NCI-H82 (cell line): ENCODE measurements around the gene ALG2.
A peak's percentile ranks its signal among the peaks of the same experiment; 100 is the strongest.

Source experiments
- DNase-seq: peaks from one replicate; lab custom pipeline; 2025; lab: John Stamatoyannopoulos, UW

The ALG2 gene

DNA sequence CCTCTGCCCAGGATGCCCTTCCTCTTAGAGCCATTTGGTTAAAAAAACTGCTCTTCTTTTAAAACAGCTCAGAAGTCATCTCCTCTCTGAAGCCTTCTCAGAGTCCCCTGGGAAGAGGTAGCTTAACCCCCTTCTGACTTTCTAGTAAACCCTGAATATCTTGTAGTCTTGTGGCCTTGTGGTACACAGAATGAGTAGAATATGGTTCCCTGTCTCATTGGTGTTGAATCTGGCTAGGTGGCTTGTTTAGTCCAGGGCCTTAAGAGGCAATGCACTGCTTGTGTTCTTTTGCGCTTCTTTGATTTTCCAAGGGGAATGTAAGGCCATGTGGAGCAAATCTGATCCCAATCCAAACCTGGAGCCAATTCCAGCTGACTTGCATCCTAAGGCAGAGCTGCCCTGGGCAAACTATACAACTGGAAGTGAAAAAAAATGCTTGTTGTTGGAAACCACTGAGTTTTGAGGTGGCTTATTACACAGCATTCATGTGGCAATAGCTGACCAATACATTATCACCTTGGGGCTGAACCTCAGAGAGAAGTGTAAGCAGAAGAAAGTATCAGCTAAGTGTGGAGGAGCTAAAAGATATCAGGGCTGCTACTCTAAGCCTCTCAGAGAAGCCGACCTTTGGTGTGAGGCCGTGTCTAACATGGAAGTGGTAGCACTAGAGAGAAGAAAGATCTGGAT lies 31.0 kb downstream of the ALG2 start:
- DNase-seq: no peak

DNA sequence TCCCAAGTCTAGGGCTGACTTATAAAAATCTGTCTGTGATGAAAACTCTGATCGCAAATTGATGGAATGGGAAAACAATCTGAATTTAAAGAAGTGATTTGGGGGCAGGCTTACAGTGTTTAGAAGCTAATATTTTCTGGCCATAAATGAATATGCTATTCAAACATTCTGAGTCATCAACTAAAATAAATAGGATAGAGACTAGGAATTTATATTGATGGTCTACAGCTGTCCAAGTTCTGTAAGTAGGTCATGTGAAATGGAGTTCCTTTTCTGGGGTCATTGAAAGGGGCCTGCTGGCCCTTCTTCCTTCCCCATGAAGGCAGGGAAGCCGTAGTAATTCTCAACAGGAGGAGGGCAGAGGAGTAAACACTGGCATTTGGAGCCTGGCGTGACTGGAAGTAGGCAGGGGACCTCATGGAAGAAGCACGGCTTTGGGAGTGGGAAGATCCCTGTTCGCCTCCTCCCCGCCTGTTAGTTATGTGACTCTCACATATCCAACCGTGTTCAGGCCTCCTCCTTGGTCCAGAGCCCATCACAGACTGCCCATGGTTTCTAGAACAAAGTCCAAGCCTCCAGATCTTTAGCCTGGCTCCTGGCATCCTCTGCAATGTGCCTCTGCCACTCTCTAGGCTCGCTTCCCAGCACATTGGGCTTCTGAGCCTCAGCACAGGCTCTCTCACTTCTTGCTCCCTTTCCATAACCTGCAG lies 31.7 kb downstream of the ALG2 start:
- DNase-seq: no peak

DNA sequence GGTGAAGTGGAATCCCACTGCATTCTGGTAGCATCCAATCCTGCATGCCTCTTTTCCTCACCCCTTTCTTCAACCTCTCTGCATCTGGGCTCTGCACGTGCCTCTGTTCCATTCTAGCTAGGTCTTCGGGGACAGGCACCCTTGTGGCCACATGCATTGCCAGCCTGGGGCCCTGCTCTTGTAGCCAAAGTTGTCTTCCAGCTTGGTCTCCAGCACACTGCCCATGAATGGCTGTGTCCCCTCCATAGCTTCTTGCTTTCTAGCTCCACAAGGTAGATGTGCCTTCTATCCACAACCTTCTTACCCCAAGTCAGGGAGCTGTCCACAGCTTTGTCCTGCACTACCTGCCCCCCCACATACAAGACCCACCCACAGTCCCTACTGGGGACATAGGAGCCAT lies 32.6 kb downstream of the ALG2 start:
- DNase-seq: no peak

DNA sequence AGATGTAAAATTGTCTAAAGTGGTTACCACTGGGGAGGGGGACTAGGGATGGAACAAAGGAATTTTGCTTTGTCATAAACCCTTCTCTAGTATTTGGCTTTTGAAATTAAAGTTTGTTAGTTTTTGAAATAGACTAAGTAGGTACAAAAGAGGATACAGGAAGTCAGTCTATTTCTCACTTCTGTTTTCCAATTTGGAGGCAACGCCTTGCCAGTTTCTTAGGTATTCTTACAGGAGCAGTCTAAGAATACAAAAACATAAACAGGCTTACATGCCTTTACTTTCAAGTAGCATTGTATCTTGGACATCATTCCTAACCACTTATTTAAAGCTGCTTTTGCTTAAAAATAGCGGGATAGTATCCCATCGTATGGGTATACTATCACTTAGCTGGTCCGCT lies 34.4 kb downstream of the ALG2 start:
- no peak for DNase-seq

DNA sequence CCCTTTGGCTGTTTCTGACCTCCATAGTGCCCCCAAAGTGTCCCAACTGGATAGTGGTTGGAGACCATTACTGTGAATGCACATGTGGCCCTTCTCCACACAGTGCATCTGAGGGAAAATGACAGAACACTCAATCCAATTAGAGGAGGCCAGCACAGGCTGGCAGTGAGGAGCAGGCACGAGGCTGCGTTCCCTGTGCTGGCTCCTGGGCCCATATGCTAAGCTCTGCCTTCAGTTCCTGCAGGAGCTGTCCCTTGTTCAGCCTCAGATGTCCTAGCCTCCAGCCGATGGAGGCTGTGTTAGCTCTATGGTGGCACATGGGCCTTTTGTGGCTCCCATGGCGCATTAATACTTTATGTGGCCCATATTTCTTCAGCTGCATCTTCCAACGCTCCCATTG lies 35.8 kb downstream of the ALG2 start:
- DNase-seq: peak; percentile 94

DNA sequence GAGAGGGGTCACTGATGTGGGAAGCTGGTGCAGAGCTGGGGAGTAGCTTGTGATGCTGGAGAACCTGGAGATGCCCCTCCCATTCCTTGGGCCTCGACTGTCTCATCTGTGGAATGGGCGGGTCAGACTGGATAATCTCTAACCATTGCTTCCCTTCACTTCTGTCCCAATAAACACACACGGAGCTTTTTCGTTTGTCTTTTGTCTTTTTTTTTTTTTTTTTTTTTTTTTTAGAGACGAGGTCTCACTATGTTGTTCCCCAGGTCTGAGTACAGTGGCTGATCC lies 36.5 kb downstream of the ALG2 start:
- DNase-seq: no peak

DNA sequence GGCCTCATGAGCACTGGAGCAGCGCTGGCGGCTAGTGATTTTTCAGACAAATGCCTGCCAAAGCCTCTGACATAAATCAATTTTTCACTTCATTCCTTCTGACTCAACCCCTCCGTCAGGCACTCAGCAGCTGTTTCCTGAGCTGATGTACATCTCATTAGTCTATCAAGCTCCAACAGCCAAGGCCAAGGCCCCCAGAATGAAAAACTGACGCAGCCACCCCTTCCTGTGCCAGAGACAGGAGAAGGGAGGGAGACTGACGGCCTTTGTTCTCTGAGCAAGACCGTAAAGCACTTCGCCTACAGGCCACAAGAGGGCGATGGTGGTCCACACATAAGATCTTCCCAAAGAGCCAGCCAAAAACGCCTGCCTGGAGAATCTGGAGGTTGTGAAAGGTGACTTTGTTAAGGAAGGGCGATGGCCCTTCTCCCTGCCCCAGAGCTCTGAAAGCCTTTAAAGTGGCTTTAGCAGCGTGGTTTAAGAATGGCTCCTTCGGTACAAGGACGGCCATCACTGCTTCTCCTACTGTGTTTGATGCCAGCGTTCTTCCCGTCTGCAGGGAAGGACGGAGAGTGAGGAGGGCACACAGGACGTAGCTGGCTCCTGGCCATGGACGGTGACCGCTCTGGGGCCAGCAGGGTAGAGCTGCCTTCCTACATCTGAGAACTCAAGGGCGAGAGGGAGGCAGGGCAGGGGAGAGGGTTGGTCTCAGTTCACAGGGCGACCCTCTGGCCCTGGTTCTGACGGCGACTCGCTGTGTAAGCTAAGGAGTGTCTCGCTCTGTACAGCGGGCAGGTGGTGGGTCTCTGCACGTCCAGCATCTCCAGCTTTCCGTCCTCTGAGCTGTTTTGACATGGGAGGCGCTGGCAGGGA lies 37.0 kb downstream of the ALG2 start:
- peak; percentile 97 for DNase-seq

DNA sequence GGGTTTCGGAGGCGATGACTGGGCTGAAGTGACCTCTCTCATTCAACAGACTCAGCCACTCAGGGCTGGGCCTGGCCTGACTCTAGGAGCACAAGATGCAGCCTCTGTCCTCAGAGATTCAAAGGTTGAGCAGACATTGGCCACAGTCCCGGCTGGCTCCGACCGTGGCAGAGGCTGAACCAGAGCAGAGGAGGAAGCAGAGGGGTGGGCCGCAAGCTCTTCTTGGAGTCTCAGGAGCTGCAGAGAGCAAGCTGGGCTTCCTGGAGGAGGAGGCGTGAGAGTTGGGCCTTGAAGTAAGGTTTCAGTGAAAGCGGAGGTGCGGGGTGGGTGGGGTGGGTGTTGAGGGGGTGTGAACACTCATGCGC lies 37.6 kb downstream of the ALG2 start:
- DNase-seq: no peak

DNA sequence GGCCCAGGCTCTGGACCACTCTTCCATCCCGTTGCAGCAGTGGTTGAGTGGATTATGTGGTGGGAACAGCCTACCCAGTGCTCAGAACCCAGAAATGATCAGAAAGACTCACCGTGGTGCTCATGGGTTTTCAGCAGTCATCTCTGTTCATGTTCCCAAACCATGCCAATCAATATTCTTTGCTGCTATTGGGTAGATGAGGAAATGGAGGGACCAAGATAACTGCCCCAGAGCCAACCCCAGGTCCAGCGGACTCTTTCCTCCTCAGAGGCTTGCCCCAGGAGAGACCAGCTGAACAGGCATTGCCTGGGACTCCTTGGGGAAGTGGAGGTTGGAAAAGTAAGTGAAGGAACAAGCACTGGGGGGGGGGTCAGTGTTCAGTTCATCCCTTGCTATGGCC lies 38.1 kb downstream of the ALG2 start:
- DNase-seq: peak; percentile 26

DNA sequence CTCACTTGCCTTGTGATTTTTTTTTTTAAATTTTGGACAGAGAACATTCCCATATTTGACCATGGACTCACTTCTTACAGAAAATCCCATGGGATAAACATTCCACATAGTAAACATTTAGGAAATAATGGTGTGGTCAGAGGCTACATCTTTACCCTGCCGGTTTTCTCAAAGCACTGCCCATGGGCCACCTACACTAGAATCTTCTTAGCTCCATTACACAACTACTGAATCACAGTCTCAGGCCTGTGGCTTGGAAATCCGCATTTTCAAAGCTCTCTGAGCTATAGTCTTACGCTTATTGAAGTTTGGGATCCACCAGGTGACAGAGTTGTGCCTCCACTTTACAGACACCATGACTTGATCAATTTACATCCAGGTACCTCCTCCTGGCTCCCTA lies 39.4 kb downstream of the ALG2 start:
- peak; percentile 50 for DNase-seq

DNA sequence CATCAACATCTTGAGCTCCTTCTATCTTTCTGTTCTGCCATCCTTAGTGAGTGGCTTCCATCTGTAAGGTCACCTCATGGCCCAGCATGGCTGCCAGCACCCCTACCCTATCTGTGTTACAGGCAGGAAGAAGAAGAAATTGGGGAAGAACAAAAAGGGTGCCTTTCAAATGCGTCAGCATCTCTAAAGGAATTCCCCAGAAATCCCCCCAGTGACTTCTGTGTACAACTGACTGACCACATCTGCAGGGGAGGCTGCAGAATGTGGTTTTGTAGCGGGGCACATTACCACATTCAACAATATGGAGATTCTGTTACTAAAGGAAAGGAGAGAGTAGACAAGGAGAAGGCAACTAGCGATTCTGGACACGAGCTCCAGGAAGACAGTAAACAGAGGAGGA lies 40.1 kb downstream of the ALG2 start:
- DNase-seq: no peak

DNA sequence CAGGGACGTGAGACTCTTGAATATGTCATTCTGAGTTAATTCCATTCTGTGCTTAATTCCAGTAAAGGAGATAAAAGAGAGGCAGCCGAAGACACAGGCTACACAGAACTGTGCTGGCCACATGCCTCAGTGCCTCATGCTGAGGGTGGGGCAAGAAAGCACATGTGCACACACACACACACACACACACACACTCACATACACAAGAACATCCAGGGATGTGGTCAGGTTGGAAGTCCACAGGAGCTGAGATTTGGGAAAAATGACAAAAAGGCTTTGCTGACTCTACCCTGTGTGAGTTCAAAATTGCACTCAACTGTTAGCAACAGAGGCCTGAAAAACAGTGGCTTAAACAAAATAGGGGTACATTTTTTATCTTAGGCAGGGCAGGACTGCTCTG lies 40.5 kb downstream of the ALG2 start:
- no peak for DNase-seq

DNA sequence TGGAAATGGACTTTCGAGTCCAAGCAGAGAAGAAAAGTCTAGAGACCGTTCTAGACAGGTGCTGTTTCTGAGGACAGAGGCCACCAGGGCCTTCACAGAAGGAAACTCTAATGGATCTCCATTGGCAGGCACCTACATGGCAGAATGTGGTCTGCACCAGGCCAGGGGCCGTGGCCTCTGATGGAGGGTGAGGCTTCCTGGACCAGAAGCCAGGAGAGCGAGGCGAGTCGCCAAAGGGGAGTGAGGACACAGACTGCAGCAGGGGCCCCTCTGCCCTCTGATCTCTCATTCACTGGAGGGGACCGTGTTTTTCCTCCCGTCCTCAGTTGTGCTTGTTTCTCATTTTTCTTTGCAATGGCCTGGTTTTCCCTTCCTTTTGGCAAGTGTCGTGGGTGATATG lies 41.1 kb downstream of the ALG2 start:
- no peak for DNase-seq

DNA sequence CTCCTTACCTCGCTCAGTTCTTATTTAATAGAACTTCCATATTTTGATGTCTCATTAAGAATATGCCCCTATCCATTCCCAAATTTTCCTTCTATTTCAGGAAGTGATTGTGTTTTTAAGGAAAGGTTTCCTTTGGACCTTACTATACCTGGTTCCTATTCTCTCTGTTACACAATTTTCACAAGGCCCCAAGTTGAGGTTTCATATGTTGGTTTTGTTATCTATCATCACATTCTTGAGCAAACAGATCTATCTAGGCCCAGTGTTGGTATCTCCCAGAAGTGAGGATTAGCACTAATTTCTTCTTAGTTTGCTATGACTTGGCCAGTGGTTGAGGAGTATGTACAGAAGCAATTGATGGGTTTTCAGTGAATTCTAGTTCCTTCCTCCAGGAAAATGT lies 41.5 kb downstream of the ALG2 start:
- no peak for DNase-seq

DNA sequence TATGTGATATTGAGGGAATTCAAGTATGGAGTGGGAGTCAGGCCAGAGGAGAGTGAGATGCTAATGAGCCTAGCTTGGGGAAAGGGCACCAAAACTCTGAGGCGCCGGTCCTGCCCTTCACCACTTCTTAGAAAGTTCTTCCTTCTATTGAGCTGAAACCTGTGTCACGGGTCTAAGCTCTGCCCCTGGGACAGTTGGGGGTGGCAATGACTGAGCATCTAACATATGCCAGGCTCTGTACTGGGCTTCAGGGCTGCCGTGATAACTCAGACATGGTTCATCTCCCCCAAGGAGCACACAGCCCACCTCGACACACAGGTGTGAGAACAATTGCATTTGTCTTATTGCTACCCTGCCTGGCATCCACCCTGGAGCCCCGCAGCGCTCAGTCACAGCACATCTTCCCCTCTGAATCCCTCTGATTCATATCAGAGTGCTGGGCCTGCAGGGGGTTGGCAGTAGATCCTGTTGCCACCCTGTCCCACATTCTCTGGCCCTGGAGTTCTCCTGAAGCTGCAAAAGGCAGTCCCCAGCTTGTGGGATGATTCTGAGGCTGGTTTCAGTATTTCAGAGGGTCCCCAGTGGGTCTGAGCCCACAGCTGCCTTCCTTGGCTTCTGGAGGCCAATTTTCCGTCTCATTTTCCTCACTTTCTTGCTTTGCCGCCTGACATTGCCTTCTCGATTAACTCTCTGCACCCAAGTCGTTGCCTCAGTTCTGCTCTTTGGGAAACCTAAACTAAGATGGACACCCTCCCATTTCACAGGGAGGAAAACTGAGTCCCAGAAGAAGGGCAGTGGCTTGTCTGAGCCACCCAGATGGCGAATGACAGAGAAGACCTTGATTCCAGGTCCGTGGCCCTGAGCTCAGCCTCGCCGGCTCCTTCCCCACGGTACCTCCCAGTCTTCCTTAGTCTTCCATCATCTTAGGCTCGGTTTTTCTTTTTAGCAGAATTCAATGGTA lies 42.5 kb downstream of the ALG2 start:
- DNase-seq: no peak

DNA sequence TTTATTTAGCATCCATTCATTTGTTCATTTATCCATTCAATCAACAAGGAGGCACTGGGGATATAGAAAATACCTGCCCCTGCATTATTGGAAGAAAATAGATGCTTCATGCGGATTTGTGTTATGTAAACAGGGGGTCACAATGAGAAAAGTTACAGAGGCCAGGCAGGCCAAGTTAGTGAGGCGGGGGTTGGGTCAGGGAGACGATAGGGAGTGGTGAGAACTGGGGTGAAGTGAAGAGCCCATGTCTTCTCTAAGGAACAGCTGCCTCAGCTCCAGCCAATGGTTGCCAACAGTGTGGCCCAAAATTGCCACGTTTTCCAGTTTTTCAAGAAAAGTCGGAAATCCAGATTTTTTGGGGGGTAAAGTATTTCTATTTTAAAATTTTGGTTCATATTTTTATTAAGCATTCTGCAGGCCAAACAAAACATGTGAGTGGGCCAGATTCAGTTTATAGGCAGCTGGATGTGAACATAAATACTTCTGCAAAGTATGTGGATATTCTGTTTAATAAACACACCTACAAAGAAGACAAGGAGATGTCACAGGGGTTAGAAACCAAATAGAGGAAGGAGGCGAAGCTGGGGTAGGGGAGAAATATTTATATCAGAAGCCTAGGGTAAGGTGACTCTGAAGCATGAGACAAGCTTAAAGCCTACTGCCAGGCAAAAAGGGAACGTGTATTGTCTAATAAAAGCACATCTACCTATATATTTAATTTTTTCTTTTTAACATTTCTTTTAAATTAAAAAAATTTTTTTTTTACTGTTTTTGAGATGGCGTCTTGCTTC lies 44.0 kb downstream of the ALG2 start:
- no peak for DNase-seq

DNA sequence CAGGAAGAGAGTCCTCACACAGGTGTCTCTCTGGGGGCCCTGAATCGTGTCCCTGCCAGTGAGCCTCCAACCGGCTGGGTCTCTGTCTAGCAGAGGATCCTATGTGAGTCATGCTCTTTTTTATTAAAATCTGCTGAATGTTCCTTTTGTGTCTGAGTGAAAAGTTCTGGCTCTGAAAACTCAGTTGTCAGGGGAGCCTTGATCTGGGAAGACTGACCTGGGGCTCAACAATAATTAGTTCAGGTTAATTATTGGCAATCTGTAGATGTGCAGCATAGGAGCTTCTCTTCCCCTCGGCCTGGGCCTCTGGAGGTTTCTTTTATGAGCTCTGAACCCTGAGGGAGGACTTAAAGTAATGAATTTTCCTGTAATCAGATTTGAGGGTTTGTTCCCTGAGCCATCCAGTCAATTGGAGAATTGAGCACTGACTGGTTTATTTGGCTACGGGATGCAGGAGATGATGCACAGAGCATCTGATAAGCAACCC lies 45.2 kb downstream of the ALG2 start:
- peak; percentile 95 for DNase-seq

DNA sequence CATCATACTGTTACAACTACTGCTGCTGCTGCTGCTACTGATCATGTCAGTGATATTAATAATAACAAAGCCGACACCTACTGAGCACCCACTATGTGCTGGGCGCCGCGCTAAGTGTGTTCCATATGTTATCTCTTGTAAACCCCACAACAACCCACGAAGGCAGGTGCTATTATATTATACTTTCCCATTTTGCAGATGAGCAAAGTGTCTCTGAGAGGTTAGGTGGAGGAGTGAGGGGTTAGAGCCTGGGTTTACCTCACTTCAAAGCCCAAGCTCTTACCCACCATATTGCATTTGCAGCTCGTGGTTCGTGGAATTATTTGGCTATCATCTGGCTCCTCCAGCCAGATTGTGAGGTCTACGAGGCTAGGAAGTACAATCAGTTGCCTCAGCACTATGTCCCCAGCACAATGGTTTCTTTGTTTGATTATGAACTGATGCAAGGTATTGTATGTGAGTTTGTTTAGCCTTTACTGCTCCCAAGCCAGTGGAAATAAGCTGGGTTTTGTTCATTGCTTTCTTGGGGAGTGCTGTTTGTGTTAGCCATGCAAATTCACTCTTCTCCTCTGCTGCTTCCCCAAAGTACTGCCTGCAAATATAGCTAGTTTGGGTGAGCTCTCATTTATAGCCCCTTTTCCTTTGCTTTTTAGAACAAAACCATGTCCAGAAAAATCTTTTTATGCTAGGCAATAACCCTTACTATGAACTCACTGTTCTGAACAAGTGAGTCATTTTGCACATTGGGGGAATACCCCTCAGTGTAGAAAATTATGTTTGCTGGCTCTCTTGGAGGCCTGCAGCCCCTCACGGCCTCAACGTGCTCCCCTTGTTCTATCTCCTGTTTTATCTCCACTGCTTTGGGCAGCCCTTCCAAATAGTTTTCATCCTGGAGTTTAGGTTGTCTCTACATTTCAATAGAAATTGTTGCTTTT lies 47.9 kb downstream of the ALG2 start:
- peak; percentile 23 for DNase-seq

DNA sequence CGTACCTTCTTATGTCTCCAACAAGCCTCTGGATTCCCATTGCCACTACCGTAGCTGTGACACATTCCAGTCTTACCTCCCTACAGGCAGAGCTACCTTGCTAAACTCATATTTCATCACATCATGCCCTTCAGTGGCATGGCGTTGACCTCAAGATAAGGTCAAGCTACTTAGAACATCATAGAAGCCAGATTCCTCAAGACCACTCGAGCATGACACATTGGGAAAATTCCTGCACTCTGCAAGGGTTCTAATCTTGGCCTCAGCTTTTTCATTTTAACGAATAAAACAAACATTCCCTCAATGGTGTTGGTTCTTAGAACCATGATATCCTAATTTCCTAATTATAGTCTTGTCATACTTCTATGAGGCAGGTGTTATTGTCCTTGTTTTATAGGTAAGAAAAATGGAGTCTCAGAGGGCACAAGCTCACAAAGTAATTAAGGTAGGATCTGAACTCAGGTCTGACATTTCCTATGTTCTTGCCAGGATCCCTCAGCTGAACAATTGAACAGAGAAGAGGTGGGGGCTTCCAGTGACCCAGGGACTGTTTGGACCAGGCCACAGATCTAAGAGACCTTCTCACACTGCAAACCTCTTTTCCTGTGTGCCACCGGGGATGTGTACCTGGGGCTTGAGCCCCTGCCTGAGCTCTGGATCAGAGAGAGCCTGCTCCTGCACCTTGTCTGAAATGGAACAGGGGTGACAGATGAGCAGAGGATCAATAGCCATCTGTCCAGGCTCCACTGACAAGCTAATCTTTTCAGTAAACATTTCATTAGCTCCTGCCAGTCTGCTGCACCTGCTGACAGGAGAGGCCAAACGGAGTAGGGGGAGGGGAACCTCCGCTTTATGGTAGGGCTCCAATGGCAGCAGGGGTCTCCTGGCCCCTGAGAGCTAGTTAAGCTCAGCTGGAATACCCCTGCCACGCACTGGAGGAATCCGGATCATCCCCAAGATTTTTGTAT lies 49.3 kb downstream of the ALG2 start:
- peak; percentile 99 for DNase-seq
